GM21825 (cell line): ENCODE results near the gene DMD.
"Not testable (repeated sequence)": the region's sequence is repeated elsewhere in the genome, so short reads cannot be mapped to it uniquely, and the experiment has no call there.

Experiments used
- ATAC-seq: cut with Tn5 transposase; IDR thresholded peaks from one replicate; pipeline ENCODE4 v1.9.1; 2021; ENCODE audit warnings: mild to moderate bottlenecking, moderate library complexity; ENCODE audit not compliant: unreplicated experiment

DMD gene

DNA sequence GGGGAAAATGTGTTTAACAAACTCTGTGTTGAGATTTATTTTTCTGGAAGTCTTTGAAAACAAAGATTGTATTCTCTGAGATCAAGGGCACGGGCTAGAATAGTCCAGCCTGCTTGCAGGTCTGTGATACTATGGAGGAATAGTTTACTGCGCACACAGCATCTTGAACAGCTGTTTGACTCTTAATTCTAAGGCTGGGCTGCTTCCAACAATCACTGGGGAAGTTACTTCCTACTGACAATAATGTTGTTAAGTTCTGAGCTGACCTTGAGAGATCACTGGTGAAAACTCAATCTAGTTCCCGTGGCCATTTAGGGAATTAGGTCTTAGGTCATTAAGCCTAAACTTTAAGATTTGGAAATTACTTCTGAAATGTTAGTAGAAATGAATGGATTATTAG lies 1723.4 kb downstream of the DMD start:
- no peak for ATAC-seq

DNA sequence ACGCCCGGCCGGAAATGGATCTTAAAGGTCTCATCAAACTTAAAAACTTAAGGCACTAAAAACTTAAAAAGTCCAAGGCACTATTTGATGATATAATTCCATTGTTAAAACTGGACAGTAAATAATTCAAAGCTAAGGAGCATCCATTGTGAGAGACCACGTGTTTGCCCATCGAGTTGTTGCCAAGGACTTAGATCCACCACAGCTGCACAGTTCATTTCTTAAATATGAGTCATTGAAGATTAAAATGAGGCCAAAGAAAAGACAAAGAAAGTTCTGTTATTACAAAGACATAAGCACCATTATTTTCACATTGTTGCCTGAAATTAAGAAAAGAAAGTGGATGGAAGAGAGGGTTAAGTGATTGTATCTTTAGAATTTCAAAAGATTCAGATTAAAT lies 1728.0 kb downstream of the DMD start:
- ATAC-seq, result no peak

- ATAC-seq, result no peak
These were observed 1730.7 kb downstream of the DMD start for GRCh38 chrX:31480696-31481095.

- no peak for ATAC-seq
These were observed 1740.1 kb downstream of the DMD start for GRCh38 chrX:31471229-31471628.

- ATAC-seq, result not testable (repeated sequence)
These were observed 1740.6 kb downstream of the DMD start for GRCh38 chrX:31470753-31471152.

GRCh38 chrX:31464306-31464915 lies 1746.9 kb downstream of the DMD start:
- no peak for ATAC-seq

GRCh38 chrX:31461266-31461665 lies 1750.1 kb downstream of the DMD start:
- ATAC-seq, result no peak

- no peak for ATAC-seq
These were observed 1752.0 kb downstream of the DMD start for GRCh38 chrX:31459361-31459760.

GRCh38 chrX:31449965-31450364 lies 1761.4 kb downstream of the DMD start:
- ATAC-seq, result no peak

DNA sequence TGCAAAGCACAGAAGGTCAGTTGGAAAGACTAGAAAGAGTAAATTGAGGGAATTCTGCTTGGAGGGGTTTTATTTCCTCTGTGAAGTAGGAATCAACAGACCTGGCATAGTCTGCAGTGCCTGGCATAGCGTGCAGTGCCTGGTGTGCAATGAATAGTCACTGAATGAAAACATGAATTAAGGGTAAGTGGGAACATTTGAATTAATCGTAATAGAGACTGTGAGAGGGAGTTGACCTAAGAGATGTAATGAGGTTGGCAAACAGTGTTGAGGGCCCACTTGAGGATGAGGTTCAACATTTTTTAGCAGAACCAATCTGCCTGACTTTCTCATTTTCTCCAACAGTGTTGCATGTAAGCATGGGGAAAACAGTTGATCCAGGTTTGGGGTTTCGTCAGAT lies 1762.3 kb downstream of the DMD start:
- ATAC-seq, result no peak

GRCh38 chrX:31445542-31445941 lies 1765.8 kb downstream of the DMD start:
- ATAC-seq, result no peak

DNA sequence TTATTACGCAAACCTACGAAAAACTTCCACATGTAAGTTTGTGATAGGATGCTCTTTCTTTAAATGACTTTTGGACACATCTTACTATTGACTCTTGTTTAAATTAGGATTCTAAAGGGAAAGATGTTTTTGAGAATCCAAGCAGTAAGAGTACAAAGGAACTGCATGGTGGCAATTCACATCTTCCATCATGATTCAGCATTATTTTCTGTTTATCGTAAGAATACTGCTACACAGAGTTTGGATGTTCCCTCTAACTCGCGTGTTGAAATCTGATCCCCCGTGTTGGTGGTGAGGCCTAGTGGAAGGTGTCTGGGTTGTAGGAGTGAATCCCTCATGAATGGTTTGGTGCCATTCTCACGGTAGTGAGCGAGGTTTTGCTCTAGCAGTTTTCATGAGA lies 1767.7 kb downstream of the DMD start:
- no peak for ATAC-seq

GRCh38 chrX:31440546-31440945 lies 1770.8 kb downstream of the DMD start:
- no peak for ATAC-seq

- ATAC-seq, result no peak
These were observed 1774.9 kb downstream of the DMD start for GRCh38 chrX:31436424-31436823.

- no peak for ATAC-seq
These were observed 1775.8 kb downstream of the DMD start for GRCh38 chrX:31435592-31435991.

GRCh38 chrX:31433856-31434255 lies 1777.5 kb downstream of the DMD start:
- no peak for ATAC-seq

DNA sequence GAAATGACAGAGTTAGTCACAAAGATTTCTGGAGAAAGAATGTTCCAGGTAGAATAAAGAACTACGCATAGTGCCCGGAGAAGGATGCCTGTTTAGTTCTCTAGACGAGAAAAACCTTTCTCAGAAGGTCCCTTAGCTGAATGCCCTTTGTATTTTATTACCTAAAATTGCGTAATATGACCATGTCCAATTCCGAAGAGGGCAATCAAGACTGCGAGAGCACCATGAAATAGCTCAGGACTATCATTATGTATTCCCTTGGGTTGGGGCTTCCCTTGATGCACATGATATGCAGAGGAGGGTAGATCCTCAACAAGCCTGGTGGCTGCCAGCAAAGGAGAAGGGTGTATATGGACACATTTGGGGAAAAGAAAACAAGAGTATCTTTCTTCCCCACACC lies 1781.4 kb downstream of the DMD start:
- no peak for ATAC-seq

GRCh38 chrX:31423609-31424189 lies 1787.7 kb downstream of the DMD start:
- no peak for ATAC-seq

GRCh38 chrX:31421441-31421840 lies 1789.9 kb downstream of the DMD start:
- ATAC-seq, result no peak

DNA sequence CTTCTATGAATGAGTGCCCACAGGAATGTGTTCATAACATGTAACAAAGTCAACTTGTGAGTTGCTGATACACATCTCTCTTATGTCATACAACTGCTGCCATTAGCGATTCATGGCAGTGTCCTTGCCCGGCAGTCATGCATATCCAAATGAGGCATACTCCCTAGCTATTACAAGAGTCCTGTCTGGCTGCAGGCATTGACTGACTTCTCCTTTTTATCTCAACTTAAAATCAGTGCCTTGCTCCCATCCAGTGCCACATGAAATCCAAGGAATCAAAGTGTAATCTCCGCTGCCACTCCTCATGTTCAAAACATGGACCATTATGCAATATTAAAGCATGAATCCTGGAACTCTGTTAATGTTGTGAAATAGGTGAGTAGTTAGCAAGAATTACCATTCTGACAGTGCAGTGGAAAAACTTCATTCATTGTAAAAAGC lies 1790.6 kb downstream of the DMD start:
- ATAC-seq, result no peak

DNA sequence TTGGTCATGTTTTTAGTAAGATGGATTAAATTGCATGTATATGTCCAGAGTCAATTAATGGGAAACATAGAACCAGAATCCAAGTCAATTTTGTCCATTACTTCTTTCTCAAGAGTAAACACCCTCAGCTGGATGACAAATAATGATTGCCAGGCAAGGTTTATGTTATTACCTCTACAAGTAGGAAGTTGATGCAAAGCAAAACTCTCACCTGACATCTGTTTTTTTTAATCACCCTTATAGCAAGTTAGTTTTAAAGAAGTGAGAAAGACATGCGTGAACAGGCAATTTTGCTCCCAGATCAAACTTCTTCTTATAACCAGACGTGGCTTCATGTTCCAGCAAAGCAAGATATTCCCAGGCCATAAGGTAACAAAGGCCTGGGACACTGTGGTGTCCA lies 1791.0 kb downstream of the DMD start:
- ATAC-seq, result no peak

DNA sequence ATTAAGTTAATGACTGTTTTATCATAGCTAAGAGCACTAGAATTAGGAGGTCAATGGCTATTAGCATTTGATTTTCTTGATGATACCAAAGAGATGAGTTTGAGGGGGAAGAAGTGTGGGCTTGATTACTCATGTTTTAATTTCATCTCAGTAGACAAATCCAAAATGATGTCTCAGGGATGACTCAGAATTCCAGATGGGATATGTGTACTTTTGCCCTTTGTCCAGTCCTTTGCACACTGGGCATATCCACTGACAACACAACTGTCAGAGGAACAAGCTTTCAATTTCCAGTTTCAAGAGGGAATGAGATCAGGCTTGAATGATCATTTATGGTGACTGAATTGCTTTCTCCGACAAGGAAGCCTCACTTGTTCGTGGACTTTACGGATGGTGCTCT lies 1814.2 kb downstream of the DMD start:
- ATAC-seq, result no peak

GRCh38 chrX:31392513-31392912 lies 1818.8 kb downstream of the DMD start:
- no peak for ATAC-seq
